ENCODE data around the gene COQ3.
"Not testable (repeated sequence)": the region's sequence is repeated elsewhere in the genome, so short reads cannot be mapped to it uniquely, and the experiment has no call there.

The COQ3 gene

DNA sequence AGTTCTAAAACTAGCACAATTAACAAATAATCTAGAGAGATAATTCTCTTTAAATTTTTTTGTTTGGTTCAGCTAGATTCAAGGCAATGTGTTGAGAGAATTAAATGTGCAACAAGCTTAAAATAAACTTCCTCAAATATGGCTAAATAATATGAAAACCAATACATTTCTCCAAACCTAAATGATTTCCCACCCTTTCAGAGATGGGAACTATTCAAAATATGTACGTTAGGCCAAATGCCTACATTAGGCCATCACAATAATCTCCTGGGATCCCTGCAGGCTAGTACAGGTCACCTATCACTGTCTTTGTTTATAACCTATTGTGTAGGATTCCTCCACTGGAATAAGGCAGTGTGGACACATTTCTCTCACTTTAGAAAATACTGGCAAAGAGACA lies 46.2 kb downstream of the COQ3 start:
- Histone ChIP-seq H3K9me3 (ENCODE audit: control insufficient read depth in 1 of 2, low read length in 2 of 2) (no peaks in the 10 kb centered on the region), H3K27ac (ENCODE audit: low read length) (peak overlapping the region; percentile 8), H3K4me3 (ENCODE audit: low read depth in 1 of 2, low read length in 2 of 2) (peak overlapping the region; percentile 53 to 85), H3K36me3 (ENCODE audit: control insufficient read depth in 1 of 2, insufficient read depth in 2 of 2, low read length in 2 of 2) (no peaks in the 10 kb centered on the region), H3K27me3 (ENCODE audit: low read depth, low read length) (peaks cover 15% of the 10 kb centered on the region), H3K4me1 (ENCODE audit: control insufficient read depth in 1 of 2, insufficient read depth in 2 of 2, low read length in 2 of 2) (peaks cover 3 to 17% of the 10 kb centered on the region in 2 donors)

- no peak overlapping the region for H3K27ac ChIP-seq (ENCODE audit: low read length)
- H3K9me3 ChIP-seq (ENCODE audit: control insufficient read depth in 1 of 2, low read length in 2 of 2), result no peaks in the 10 kb centered on the region
- peaks cover 3 to 17% of the 10 kb centered on the region in 2 donors for H3K4me1 ChIP-seq (ENCODE audit: control insufficient read depth in 1 of 2, insufficient read depth in 2 of 2, low read length in 2 of 2)
- H3K36me3 ChIP-seq (ENCODE audit: control insufficient read depth in 1 of 2, insufficient read depth in 2 of 2, low read length in 2 of 2), result no peaks in the 10 kb centered on the region
- peaks cover 15% of the 10 kb centered on the region for H3K27me3 ChIP-seq (ENCODE audit: low read depth, low read length)
- H3K4me3 ChIP-seq (ENCODE audit: low read depth in 1 of 2, low read length in 2 of 2), result no peak overlapping the region
Measured at GRCh38 chr6:99346595-99346994, 47.4 kb downstream of the COQ3 start.

DNA sequence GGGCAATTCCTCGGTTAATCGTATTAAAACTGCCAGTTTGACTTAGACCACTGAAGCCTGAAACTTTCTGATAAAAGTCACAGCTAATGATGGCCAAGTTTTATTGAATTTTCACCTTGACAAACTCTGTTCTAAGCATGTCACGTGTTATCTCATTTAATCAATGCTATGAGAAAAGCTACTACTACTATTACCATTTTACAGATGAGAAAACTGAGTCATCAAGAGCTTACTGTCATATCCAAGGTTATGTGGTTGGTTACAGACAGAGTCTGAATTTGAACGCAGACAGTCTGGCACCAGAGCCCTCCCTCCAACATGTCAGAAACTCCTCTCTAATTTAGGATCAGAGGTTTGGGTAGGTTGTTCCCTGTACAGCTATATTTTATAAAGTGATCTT lies 48.8 kb downstream of the COQ3 start:
- H3K27me3 ChIP-seq (ENCODE audit: low read depth, low read length), result peaks cover 3% of the 10 kb centered on the region
- no peaks in the 10 kb centered on the region for H3K9me3 ChIP-seq (ENCODE audit: control insufficient read depth in 1 of 2, low read length in 2 of 2)
- no peak overlapping the region for H3K4me3 ChIP-seq (ENCODE audit: low read depth in 1 of 2, low read length in 2 of 2)
- H3K36me3 ChIP-seq (ENCODE audit: control insufficient read depth in 1 of 2, insufficient read depth in 2 of 2, low read length in 2 of 2), result no peaks in the 10 kb centered on the region
- no peak overlapping the region for H3K27ac ChIP-seq (ENCODE audit: low read length)
- peaks cover 2 to 11% of the 10 kb centered on the region in 2 donors for H3K4me1 ChIP-seq (ENCODE audit: control insufficient read depth in 1 of 2, insufficient read depth in 2 of 2, low read length in 2 of 2)

GRCh38 chr6:99344289-99344688 lies 49.7 kb downstream of the COQ3 start:
- Histone ChIP-seq H3K27me3 (ENCODE audit: low read depth, low read length) (no peaks in the 10 kb centered on the region), H3K4me1 (ENCODE audit: control insufficient read depth in 1 of 2, insufficient read depth in 2 of 2, low read length in 2 of 2) (peaks cover 0 to 4% of the 10 kb centered on the region in 2 donors), H3K9me3 (ENCODE audit: control insufficient read depth in 1 of 2, low read length in 2 of 2) (no peaks in the 10 kb centered on the region), H3K27ac (ENCODE audit: low read length) (no peak overlapping the region), H3K4me3 (ENCODE audit: low read depth in 1 of 2, low read length in 2 of 2) (no peak overlapping the region), H3K36me3 (ENCODE audit: control insufficient read depth in 1 of 2, insufficient read depth in 2 of 2, low read length in 2 of 2) (no peaks in the 10 kb centered on the region)

- H3K36me3 ChIP-seq (ENCODE audit: control insufficient read depth in 1 of 2, insufficient read depth in 2 of 2, low read length in 2 of 2), result no peaks in the 10 kb centered on the region
- H3K9me3 ChIP-seq (ENCODE audit: control insufficient read depth in 1 of 2, low read length in 2 of 2), result no peaks in the 10 kb centered on the region
- H3K4me3 ChIP-seq (ENCODE audit: low read depth in 1 of 2, low read length in 2 of 2), result no peak overlapping the region
- H3K27ac ChIP-seq (ENCODE audit: low read length), result no peak overlapping the region
- no peaks in the 10 kb centered on the region for H3K27me3 ChIP-seq (ENCODE audit: low read depth, low read length)
- no peaks in the 10 kb centered on the region for H3K4me1 ChIP-seq (ENCODE audit: control insufficient read depth in 1 of 2, insufficient read depth in 2 of 2, low read length in 2 of 2)
Measured at GRCh38 chr6:99341862-99342455, 52.0 kb downstream of the COQ3 start.

DNA sequence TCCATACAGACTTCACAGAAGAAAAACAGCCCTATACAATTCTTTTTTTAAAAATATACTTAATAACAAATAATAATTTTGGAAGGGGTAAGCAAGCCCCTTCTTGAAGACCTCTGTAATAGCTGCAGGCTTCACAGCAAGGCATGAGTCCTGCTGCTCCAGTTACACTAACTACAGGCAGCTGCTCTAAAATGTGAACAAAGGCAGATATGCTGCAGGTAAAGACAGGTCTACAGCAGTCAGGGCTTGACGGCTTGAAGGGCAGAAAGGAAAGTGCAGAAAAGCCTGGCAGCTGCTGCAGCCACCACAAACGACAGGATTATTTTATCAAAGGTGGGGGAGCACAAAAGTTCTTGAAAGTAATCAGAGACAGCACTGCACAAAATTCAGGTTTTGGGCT lies 55.8 kb downstream of the COQ3 start:
- Histone ChIP-seq H3K4me1 (ENCODE audit: control insufficient read depth in 1 of 2, insufficient read depth in 2 of 2, low read length in 2 of 2) (peaks cover 0 to 3% of the 10 kb centered on the region in 2 donors), H3K36me3 (ENCODE audit: control insufficient read depth in 1 of 2, insufficient read depth in 2 of 2, low read length in 2 of 2) (no peaks in the 10 kb centered on the region), H3K27ac (ENCODE audit: low read length) (no peak overlapping the region), H3K4me3 (ENCODE audit: low read depth in 1 of 2, low read length in 2 of 2) (no peak overlapping the region), H3K9me3 (ENCODE audit: control insufficient read depth in 1 of 2, low read length in 2 of 2) (no peaks in the 10 kb centered on the region), H3K27me3 (ENCODE audit: low read depth, low read length) (no peaks in the 10 kb centered on the region)

GRCh38 chr6:99335298-99335697 lies 58.7 kb downstream of the COQ3 start:
- not testable (repeated sequence) for H3K4me3 ChIP-seq (ENCODE audit: low read depth in 1 of 2, low read length in 2 of 2); H3K9me3 ChIP-seq (ENCODE audit: control insufficient read depth in 1 of 2, low read length in 2 of 2); H3K4me1 ChIP-seq (ENCODE audit: control insufficient read depth in 1 of 2, insufficient read depth in 2 of 2, low read length in 2 of 2); H3K36me3 ChIP-seq (ENCODE audit: control insufficient read depth in 1 of 2, insufficient read depth in 2 of 2, low read length in 2 of 2); H3K27me3 ChIP-seq (ENCODE audit: low read depth, low read length)
- peak overlapping the region; percentile 32 for H3K27ac ChIP-seq (ENCODE audit: low read length)

- Histone ChIP-seq H3K36me3 (ENCODE audit: control insufficient read depth in 1 of 2, insufficient read depth in 2 of 2, low read length in 2 of 2) (no peaks in the 10 kb centered on the region), H3K27ac (ENCODE audit: low read length) (peak overlapping the region; percentile 32), H3K4me1 (ENCODE audit: control insufficient read depth in 1 of 2, insufficient read depth in 2 of 2, low read length in 2 of 2) (peaks cover 0 to 3% of the 10 kb centered on the region in 2 donors), H3K4me3 (ENCODE audit: low read depth in 1 of 2, low read length in 2 of 2) (no peak overlapping the region), H3K27me3 (ENCODE audit: low read depth, low read length) (no peaks in the 10 kb centered on the region), H3K9me3 (ENCODE audit: control insufficient read depth in 1 of 2, low read length in 2 of 2) (no peaks in the 10 kb centered on the region)
Measured at GRCh38 chr6:99334526-99335127, 59.4 kb downstream of the COQ3 start.

DNA sequence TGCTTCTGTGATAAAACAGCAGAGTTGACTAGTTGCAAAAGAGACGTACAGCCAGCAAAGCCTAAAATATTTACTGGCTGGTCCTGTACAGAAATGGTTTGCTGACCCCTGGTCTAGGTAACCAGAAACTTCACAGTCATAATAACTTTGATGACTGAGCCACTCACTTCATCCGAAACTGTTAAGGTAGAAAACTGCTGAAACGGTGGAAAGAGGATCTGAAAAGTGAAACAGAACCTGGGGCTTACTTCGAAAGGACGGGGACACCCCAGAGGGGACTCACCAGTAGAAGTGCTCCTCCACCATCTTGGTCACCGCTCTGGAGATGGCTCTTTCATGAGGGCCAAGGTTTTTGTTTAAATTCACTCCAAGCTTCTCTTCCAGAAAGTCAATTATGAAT lies 60.9 kb downstream of the COQ3 start:
- Histone ChIP-seq H3K27me3 (ENCODE audit: low read depth, low read length) (no peaks in the 10 kb centered on the region), H3K4me1 (ENCODE audit: control insufficient read depth in 1 of 2, insufficient read depth in 2 of 2, low read length in 2 of 2) (peaks cover 0 to 3% of the 10 kb centered on the region in 2 donors), H3K27ac (ENCODE audit: low read length) (no peak overlapping the region), H3K9me3 (ENCODE audit: control insufficient read depth in 1 of 2, low read length in 2 of 2) (no peaks in the 10 kb centered on the region), H3K36me3 (ENCODE audit: control insufficient read depth in 1 of 2, insufficient read depth in 2 of 2, low read length in 2 of 2) (no peaks in the 10 kb centered on the region), H3K4me3 (ENCODE audit: low read depth in 1 of 2, low read length in 2 of 2) (no peak overlapping the region)

- no peaks in the 10 kb centered on the region for H3K36me3 ChIP-seq (ENCODE audit: control insufficient read depth in 1 of 2, insufficient read depth in 2 of 2, low read length in 2 of 2)
- no peaks in the 10 kb centered on the region for H3K9me3 ChIP-seq (ENCODE audit: control insufficient read depth in 1 of 2, low read length in 2 of 2)
- no peaks in the 10 kb centered on the region for H3K27me3 ChIP-seq (ENCODE audit: low read depth, low read length)
- H3K4me1 ChIP-seq (ENCODE audit: control insufficient read depth in 1 of 2, insufficient read depth in 2 of 2, low read length in 2 of 2), result peaks cover 0 to 3% of the 10 kb centered on the region in 2 donors
- no peak overlapping the region for H3K27ac ChIP-seq (ENCODE audit: low read length)
- H3K4me3 ChIP-seq (ENCODE audit: low read depth in 1 of 2, low read length in 2 of 2), result no peak overlapping the region
Measured at GRCh38 chr6:99331531-99331930, 62.5 kb downstream of the COQ3 start.

- Histone ChIP-seq H3K36me3 (ENCODE audit: control insufficient read depth in 1 of 2, insufficient read depth in 2 of 2, low read length in 2 of 2) (peaks cover 0 to 4% of the 10 kb centered on the region in 2 donors), H3K9me3 (ENCODE audit: control insufficient read depth in 1 of 2, low read length in 2 of 2) (no peaks in the 10 kb centered on the region), H3K4me3 (ENCODE audit: low read depth in 1 of 2, low read length in 2 of 2) (no peak overlapping the region), H3K27ac (ENCODE audit: low read length) (no peak overlapping the region), H3K27me3 (ENCODE audit: low read depth, low read length) (no peaks in the 10 kb centered on the region), H3K4me1 (ENCODE audit: control insufficient read depth in 1 of 2, insufficient read depth in 2 of 2, low read length in 2 of 2) (peaks cover 0 to 3% of the 10 kb centered on the region in 2 donors)
Measured at GRCh38 chr6:99330159-99330558, 63.8 kb downstream of the COQ3 start.

GRCh38 chr6:99324996-99325395 lies 69.0 kb downstream of the COQ3 start:
- no peaks in the 10 kb centered on the region for H3K27me3 ChIP-seq (ENCODE audit: low read depth, low read length)
- no peaks in the 10 kb centered on the region for H3K9me3 ChIP-seq (ENCODE audit: control insufficient read depth in 1 of 2, low read length in 2 of 2)

More at GRCh38 chr6:99324996-99325395, 69.0 kb downstream of the COQ3 start:
- Histone ChIP-seq H3K4me1 (ENCODE audit: control insufficient read depth in 1 of 2, insufficient read depth in 2 of 2, low read length in 2 of 2) (no peaks in the 10 kb centered on the region), H3K4me3 (ENCODE audit: low read depth in 1 of 2, low read length in 2 of 2) (no peak overlapping the region), H3K27ac (ENCODE audit: low read length) (no peak overlapping the region), H3K36me3 (ENCODE audit: control insufficient read depth in 1 of 2, insufficient read depth in 2 of 2, low read length in 2 of 2) (peaks cover 0 to 27% of the 10 kb centered on the region in 2 donors)
